Ramos (cell line): ENCODE data around the gene CTNND2.

Experiments used
- in situ Hi-C: fragments of 300-500 bp; cut with MboI; formaldehyde crosslinking; loops from one replicate; pipeline ENCODE4 v1.14.3; 2022; ENCODE audit warnings: low sequenced_read_pairs; ENCODE audit not compliant: unreplicated experiment

Gene CTNND2

DNA sequence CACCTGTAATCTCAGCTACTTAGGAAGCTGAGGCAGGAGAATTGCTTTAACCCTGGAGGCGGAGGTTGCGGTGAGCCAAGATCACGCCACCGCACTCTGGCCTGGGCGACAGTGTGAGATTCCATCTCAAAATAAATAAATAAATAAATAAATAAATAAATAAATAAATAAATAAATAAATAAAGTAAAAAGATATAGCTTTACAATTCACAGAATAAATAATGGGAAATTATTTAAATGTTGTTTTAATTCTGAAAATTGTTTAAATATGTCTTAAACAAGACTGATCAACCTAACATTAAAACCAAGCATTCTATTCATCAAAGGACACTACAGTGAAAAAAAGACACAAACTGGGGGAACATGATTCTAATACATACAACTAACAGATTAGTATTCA, 357.1 kb downstream of the CTNND2 start:
- in situ Hi-C loops, result no loop called here

DNA sequence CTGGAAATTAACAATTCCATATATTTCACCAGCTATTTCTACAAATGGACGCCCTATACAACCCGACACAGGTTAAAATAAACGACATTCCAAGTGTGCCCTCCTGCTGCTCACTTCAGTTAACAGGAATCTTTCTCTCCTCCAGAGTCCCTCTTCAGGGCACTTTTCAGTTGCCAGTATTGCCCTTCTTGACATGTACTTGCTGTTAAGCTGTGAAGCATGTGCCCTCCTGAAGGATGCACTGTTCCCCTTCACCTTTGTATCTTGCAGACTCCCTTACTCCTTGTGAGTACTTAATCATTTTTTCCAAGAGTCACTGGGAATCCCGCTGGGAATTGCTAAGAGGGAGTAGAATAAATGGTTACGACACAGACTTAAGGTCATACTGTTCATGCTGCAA, 364.1 kb downstream of the CTNND2 start:
- in situ Hi-C loops, result no loop called here

DNA sequence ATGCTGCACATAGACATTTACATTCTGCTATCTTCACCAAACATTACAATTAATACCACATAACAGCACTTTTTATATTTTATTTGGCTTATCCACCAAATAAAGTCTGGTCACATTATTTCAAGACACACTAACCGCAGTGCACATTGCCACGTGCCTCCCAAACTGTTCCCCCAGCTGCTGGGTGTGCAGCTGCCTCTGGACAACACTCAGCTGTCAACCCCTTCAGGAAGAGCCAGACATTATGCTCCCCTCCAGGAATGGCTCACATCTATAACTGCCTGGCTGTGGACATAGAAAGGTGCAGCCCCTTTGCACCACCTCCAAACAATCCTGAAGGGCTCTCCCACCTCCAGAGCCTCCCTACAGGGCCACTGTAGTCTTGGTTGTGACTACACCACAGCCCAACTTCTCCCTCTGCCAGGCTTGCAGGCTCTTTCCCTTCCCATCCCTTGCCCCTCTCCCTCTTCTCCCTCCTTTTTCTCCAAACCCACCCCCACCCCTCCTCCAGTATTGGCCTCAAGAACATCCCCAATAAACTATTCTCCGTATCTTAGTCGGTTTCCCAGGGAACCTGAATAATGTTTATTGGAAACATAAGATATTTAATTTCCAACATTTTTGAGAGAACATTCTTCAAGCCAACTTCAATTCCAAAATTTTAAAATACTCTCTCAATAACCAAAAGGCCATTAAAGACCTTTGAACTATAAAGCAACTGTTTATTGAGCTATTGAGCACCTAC, 372.3 kb downstream of the CTNND2 start:
- in situ Hi-C loops, result no loop called here

DNA sequence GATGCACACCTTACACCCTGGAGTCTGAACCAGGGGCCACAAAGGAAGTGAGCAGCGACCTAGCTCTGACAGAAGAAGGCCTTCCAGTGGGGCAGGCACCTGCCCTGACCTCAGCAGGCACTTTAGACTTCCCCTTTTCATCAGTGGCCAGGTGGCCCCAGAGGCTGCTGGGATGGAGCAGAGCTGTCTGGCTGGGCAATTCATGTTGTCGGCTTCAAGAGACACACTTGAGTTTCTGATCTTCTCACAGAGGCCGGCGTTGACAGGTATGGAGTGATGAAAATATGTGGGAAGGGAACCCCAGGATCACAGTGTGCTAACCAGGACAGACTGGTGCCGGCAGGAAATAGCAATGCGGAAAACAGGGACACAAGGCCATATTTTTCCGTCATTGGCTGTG, 375.5 kb downstream of the CTNND2 start:
- in situ Hi-C loops, result no loop called here

DNA sequence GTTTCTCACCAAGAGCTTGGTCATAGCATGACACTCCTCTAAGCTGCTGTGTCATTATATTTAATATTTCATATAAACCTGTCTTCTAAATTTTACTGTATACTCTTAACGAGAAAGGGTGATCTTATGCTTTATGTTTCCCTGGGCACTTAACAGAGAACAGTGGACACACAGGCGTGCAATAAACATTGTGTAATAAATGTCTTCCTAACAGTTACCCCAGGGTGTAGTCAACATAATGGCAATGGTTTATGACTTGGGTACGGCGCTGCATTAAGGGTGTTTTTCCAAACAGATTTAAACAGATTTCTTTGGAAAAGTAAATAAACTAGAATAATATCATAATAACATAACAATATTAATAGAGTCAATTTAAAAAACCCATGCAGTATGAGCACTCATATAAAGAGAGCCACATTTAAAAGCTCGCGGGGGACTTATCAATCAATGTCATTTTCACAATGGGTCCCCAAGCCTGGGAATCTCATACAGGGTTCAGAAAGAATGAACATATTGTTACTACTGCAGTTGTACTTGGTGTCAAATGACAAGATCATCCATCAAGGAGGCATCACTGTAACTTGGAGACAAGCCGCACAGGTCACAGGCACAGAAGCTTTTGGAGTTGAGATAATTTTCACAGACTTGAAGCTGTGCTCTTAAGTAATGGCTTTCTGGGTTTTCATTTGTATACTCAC, 376.4 kb downstream of the CTNND2 start:
- in situ Hi-C loops, result no loop called here

DNA sequence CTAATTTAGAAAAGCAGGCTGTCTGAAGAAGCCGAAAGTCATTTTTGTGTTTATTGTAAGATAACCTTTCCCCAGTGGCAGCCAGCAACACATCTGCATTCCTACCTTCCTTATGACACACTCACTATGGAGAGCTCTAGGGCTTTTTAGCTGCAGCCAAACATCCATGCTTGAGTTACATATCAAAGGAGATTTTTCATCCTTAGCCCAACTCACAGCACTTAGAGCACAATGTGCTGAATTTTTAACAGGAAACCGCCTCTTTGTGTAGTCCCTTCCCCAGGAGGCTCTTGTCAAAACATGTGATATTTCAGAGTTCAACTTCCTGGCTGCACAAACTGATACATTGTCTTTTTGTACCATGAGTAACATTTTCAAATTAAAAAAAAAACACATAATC, 379.2 kb downstream of the CTNND2 start:
- in situ Hi-C loops, result no loop called here

DNA sequence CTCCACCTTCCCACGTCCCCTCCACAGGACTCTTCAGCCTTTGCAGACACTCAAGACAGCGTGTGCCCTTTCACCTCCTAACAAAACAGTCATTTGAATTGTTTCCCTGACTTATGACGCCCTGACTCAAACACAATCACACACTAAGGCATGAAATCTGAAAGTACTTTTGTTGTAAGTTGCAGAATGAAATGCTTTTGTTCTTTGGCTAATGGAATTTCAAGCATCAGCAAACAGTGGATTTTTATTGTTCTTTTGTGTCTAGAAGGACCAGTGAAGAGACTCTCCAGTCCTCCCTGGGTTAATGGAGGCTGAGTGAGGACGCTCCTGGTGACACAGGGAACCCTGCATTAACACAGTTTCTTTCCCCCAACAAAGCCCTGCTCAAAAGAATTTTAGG, 380.1 kb downstream of the CTNND2 start:
- in situ Hi-C loops, result no loop called here

DNA sequence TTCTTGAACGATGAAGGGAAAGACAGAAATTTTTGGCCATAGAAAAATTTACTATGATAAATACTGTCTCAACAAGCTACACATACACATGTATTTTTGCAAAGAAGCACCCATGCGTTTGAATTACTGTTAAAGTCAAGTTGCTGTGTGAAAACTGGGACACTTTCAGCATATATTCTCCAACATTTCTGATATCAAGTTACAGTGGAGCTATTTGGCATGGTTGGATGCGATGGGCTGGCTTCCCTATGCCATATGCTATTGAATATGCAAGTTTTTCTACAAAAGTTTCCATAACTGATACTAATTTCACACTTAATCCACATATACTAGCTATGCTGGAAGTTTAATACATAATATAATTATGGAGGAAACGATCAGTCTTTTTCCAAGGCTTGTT, 381.4 kb downstream of the CTNND2 start:
- in situ Hi-C loops, result no loop called here

DNA sequence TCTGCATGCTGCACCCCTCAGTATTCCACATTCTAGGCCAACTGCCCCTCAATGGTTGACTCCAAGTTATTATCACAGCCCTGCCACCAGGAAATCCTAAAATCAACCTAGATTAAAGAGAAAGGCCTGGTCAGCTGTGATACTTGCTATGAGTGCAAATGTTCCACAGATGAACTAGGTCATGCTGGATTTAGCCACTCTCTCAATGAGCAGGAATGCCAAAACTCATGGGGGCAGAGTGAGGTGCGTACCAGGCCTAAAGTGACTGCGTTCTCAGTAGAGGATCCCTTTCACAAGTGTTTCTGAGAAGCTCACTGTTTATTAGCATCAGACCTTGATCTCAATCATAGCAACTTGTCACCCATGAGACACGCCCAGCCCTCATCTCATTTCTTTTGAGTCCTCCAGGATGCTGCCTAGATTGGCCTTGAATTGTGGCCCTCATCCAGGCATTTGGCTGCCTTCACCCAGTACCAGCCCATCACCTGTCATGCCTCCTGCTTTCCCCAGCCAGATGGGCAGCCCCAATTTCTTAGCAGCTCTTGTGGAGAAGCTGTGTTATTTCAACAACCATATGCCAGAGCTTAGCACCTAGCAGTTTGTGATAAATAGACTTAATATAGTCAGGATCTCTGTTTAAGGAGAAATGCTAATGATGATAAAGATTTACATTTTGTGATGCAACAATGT, 383.9 kb downstream of the CTNND2 start:
- in situ Hi-C loops, result no loop called here

DNA sequence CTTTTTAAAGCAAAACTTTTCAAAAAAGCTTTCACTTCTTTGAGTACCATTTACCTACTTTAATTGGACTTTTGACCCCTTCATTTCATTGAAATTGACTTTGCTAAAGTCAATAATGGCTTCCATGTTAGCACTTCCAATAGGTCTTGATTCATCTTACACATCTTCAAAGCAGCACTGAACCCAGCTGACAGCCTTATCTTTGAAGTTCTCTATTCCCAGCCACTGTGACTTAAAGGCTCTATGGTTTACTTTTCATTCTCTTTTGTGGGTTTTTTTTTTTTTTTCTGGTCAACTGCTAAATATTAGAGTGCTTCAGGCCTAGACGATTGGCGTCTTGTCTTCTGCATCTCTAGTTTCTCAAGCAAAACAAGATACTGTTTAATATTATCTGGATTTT, 385.0 kb downstream of the CTNND2 start:
- in situ Hi-C loops, result no loop called here

DNA sequence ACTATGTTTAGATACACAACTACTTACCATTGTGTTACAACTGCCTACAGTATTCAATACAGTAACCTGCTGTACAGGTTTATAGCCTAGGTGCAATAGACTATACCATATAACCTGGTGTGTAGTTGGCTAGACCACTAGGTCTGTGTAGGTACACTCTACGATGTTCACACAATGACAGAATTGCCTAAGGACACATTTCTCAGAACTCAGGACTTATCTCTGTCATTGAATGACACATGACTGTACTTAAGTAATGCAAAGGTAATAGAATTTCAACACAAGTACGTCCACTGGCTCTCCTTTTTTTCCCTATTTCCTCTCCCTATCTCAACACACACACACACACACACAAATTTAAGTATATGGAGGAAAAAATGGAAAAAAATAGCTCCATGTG, 385.6 kb downstream of the CTNND2 start:
- in situ Hi-C loops, result no loop called here

DNA sequence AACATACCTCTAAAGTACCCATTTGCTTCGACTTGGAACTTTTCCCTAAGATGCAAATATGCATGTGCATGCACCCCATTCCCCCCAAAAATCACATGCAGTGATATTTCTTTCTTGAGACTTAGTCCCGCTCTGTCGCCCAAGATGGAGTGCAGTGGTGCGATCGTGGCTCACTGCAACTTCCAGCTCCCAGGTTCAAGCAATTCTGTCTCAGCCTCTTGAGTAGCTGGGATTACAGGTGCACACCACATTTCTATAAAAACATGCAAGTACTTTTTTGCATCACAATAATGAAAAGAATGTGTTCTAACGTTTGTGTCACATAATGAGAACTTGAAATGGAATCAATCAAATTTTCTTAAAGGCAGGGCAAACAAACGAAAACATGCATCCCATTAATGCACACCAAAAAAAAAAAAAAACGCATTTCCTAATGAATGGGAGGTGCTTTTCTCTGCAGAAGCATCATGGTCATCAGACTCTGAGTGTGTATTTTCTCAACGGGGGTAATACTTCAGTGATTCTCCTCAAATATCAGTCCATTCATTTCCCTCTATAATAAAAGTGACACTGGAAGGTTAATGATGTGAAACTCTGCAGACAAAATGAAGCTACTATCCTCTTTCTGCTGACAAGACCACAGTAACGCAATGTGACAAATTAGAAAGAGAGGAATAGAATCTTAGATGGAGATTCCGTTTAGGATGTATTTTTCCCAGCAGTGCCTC, 389.4 kb downstream of the CTNND2 start:
- in situ Hi-C loops, result no loop called here

DNA sequence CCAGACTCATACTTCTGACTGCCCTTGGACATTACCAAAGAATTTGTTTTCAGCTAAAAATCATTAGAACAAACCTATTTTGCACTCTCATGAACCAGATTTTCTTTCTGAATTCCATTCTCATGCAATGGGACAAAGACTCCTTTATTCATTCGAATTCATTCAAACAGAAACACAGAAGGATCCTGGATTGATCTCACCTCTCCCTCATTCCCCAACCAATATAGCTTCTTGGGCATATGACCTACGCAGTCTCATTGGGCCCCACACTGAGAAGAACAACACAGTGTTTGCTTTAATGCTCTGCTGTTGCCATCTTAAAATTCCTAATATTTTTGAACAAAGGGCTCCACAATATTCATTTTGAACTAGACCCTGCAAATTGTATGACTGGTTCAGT, 392.4 kb downstream of the CTNND2 start:
- in situ Hi-C loops, result no loop called here

DNA sequence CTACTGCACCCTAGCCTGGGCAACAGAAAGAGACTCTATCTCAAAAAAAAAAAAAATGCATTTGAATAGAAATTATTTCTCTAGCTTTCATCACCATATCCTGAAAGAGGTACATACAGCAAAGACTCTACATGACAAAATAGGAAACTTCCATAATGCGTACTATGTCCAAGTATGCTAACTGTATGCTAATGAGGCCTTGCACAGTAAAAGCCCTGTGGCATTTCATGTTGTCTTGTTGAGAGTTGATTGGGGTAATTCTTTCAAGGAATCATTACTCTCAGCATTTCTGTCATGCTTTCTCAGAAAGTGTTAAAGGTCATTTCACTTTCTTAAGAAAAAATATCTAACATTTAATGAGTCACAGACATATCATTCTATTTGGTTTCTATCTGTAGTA, 393.4 kb downstream of the CTNND2 start:
- in situ Hi-C loops, result no loop called here

DNA sequence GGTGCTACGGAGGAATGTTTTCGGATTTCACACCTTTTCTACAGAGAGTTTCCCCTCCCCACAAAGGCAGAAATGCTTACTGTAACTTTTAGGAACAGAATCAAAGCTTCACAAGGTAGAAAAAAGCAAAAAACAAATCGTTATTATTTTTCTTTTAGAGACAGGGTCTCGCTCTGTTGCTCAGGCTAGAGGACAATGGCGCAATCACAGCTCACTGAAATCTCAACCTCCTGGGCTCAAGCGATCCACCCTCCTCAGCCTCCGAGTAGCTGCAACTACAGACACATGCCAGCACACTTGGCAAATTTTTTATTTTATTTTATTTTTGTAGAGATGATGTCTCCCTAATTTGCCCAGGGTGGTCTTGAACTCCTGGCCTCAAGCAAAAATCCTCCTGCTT, 394.5 kb downstream of the CTNND2 start:
- in situ Hi-C loops, result no loop called here

DNA sequence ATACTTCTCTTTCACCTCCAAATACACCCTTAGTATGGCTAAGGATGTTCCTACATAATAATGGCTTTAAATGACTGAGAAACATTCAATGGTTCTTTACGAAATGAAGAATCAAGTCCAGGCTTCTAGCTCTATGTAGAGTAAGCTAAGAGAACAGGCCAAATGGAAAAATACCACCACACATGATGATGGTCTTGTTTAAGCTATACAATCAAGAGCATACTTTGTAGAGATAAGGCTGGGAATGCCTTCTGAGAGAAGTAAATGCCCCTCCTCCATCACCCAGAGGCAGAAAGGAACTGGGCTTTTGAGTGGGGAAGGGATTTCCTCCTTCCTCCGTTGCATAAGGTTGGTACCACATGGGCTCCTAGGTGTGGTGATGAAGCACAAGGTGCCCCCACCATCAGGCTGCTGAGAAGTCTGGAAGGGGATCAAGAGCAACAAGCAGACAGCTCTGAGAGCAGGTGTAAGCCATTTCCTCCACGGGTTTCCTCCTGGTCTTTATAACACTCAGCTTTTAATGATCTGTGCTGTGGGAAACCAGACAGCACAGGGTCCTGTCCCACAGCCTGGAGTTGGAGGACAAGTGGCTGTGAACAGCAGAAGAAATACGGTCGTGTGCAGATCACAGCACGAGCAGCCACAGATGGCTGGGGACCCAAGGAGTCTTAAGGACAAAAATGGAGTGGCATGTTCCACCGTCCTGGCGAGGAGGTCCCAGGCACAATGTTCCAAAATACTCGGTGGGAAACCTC, 396.9 kb downstream of the CTNND2 start:
- in situ Hi-C loops, result no loop called here

DNA sequence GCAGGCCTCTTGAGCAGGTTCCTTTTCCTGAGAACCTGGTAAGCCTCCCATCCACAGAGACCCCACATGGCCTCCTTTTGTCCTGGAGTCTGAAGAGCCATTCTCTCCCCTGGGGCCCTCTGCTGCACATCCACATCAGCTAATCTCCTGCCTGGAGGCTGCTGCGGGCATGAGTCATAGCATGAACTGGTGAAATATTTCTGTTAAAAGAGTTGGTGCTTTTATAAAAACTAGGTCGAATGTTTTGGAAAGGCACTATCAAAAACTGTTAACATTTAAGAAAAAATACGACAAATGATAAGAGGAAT, 399.4 kb downstream of the CTNND2 start:
- in situ Hi-C loops, result no loop called here

DNA sequence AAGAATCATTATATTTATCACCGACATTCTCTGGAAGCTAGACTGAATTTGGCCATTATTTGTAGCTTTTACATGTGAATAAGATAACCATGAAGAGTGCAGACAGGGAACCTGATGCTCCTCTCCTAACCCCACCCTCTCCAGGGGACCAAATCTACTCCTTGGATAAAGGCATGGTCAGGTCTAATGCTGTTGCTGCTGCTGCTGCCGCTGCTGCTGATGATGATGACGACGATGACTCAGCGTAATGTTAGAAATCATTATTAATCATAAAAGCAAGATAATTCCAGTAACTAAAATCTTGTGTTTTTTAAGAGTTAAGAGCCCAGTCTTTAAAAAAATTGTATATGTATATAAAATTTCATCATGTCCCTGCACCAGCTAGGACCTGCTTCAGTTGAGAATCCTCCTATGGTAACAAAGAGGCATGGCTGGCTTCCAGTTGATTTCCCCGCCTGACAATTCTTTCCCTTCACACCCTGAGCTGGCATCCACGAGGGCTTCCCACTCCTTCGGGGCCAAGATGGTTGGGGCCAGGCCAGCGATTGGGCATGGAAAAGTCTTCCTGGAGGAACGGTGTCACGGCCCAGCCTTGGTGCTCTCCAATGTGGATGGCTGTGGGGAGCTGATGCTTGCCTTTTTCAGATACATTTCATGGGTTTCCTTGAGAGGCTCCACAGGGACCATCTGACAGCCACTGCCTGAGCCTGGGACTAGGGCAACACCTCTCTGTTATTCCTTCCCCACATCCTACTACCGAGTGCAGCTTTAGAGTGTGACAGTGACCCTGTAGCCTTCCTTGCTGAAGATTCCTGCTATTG, 400.0 kb downstream of the CTNND2 start:
- in situ Hi-C loops, result no loop called here

DNA sequence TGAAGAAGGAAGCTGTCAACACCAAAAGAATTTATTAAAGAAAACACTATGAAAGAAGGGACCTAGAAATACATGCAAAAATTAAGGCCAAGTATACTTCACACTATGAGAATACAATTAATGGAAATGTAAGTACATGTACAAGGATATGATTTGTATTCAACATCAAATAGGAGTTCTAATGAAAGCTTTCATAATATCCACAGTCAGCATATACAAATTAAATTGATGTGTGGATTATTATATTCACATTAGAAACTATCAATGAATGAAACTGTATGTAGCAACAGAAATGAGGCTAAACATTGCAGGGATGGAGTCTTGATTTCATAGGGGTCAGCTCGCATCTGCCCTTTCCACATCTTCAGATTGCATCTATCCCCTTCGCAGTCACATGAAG, 401.5 kb downstream of the CTNND2 start:
- in situ Hi-C loops, result no loop called here

DNA sequence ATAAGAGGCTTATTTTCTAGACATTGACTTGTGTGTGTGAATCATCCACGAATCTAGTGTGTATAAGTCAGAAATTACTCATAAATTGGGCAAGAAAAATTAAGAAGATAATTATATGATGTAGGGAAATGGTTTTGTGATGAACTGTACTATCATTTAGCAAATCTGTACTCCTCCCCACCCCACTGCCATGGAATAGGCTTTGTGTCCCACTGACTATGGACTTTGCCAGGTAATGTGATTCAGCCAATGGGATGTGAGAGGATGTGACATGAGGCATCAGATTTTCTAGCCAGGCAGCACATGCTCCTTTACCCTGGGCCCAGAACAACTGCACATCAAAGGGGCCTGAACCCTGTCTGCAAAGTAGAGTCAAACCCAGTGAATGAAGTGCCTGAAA, 406.6 kb downstream of the CTNND2 start:
- in situ Hi-C loops, result no loop called here
